K562 (cell line): ENCODE measurements around the gene ATP6V0E1. TPM values are rescaled to one million over a fixed set of nuclear protein-coding genes. Genes with fewer than 3 reads are reported as not detected.

ENCODE experiments used
- AFF1 ChIP-seq, 2 experiments: fragments of 450-650 bp; IDR thresholded peaks; 2 replicates each; pipeline ENCODE4 v1.6.1; 2018; ENCODE audit warnings: mild to moderate bottlenecking in 2 of 2, low read depth in 1 of 2; ENCODE audit not compliant: partially characterized antibody in 2 of 2
- ELK1 ChIP-seq: sonication (generic); formaldehyde crosslinking; IDR thresholded peaks from 2 replicates; pipeline ENCODE4 v1.8.1; 2022; ENCODE audit warnings: missing genetic modification reagents
- HES1 ChIP-seq: fragments of 450-650 bp; IDR thresholded peaks from 2 replicates; pipeline ENCODE4 v1.6.1; 2016; ENCODE audit warnings: low read depth, mild to moderate bottlenecking, moderate library complexity
- HNRNPH1 ChIP-seq: fragments of 200-400 bp; formaldehyde crosslinking; optimal IDR thresholded peaks from 2 replicates; pipeline ENCODE3; 2017; ENCODE audit warnings: low read depth, mild to moderate bottlenecking, low read length, moderate library complexity
- MXI1 ChIP-seq: IDR thresholded peaks from 2 replicates; pipeline ENCODE4 v1.6.1; 2011; ENCODE audit warnings: low read depth, mild to moderate bottlenecking, improper control_type of control experiment, low read length
- NR2C1 ChIP-seq, 2 experiments: fragments of 450-650 bp; IDR thresholded peaks; 2 replicates each; pipeline ENCODE4 v1.6.1; 2017; ENCODE audit warnings: mild to moderate bottlenecking in 2 of 2, antibody characterized with exemption in 1 of 2, inconsistent platforms in 1 of 2, missing compliant biosample characterization in 1 of 2, missing genetic modification characterization in 1 of 2
- PCBP2 ChIP-seq: fragments of 200-400 bp; formaldehyde crosslinking; IDR thresholded peaks from 2 replicates; pipeline ENCODE4 v1.6.1; 2018; ENCODE audit warnings: low read length, low read depth, mild to moderate bottlenecking, moderate library complexity; ENCODE audit not compliant: poor library complexity, severe bottlenecking
- SP1 ChIP-seq: sonication (generic); formaldehyde crosslinking; IDR thresholded peaks from 2 replicates; pipeline ENCODE4 v1.8.1; 2022; ENCODE audit warnings: mild to moderate bottlenecking, missing genetic modification reagents
- TEAD1 ChIP-seq, 2 experiments: fragments of 450-650 bp in 1 of 2; sonication (generic) in 1 of 2; formaldehyde crosslinking; IDR thresholded peaks; 2 replicates each; pipeline versions ENCODE4 v1.4.0 to v1.8.0; 2020 to 2022; ENCODE audit warnings: mild to moderate bottlenecking in 2 of 2, missing genetic modification reagents in 1 of 2
- YBX1 ChIP-seq: fragments of 450-650 bp; IDR thresholded peaks from 2 replicates; pipeline ENCODE4 v1.7.1; 2016; ENCODE audit warnings: mild to moderate bottlenecking
- ZEB2 ChIP-seq: fragments of 450-650 bp; IDR thresholded peaks from 2 replicates; pipeline ENCODE4 v1.6.1; 2016
- ZFP91 ChIP-seq: sonication (generic); formaldehyde crosslinking; IDR thresholded peaks from 2 replicates; pipeline ENCODE4 v1.8.0; 2022; ENCODE audit warnings: mild to moderate bottlenecking, missing genetic modification reagents
- ZNF175 ChIP-seq: fragments of 200-800 bp; sonication (Bioruptor generic); IDR thresholded peaks from 2 replicates; pipeline ENCODE4 v1.6.1; 2016; ENCODE audit warnings: low read depth, mild to moderate bottlenecking, missing genetic modification characterization, missing compliant biosample characterization
- ZNF23 ChIP-seq: fragments of 250-450 bp; sonication (Bioruptor Pico); IDR thresholded peaks from 2 replicates; pipeline ENCODE4 v1.4.0; 2020; ENCODE audit warnings: mild to moderate bottlenecking
- ZNF511 ChIP-seq: sonication (generic); formaldehyde crosslinking; IDR thresholded peaks from 2 replicates; pipeline ENCODE4 v1.8.0; 2022; ENCODE audit warnings: mild to moderate bottlenecking, missing genetic modification reagents
- ZNF696 ChIP-seq: fragments of 250-450 bp; sonication (Bioruptor Pico); conservative IDR thresholded peaks from 2 replicates; pipeline ENCODE4 v1.4.0; 2020; ENCODE audit warnings: mild to moderate bottlenecking, moderate library complexity
- ZNF830 ChIP-seq: fragments of 250-450 bp; sonication (Bioruptor Pico); IDR thresholded peaks from 2 replicates; pipeline ENCODE4 v1.5.0; 2021; ENCODE audit warnings: mild to moderate bottlenecking
- polyA plus RNA-seq, 8 experiments: library from polyadenylated mRNA; depleted of rRNA in 4 of 8; stranded (reverse) in 5 of 8; unstranded in 3 of 8; fragments of >200 nt; fragmentation: Nextera tagmentation in 2 of 8; fragmentation: Illumina TruSeq in 1 of 8; extraction: Ambion mirVana in 2 of 8; extraction: Trizol in 1 of 8; gene quantifications; 2 replicates each; pipeline versions ENCODE4 v1.2.1 to v1.2.3, GENCODE V29; 2011 to 2014; ENCODE audit warnings: inconsistent platforms in 1 of 8, missing spikeins in 1 of 8
- total RNA-seq, 7 experiments: library from RNA; depleted of rRNA in 6 of 7; stranded (reverse); fragments of >200 nt in 6 of 7; fragmentation: Illumina TruSeq in 2 of 7; extraction: Trizol in 2 of 7; gene quantifications; 2 replicates each; pipeline versions ENCODE4 v1.2.1 to v1.2.3, GENCODE V29; 2011 to 2021; ENCODE audit warnings: low replicate concordance in 1 of 7

Gene ATP6V0E1
- total and polyA plus RNA-seq, 9 of the 15 experiments (the other 6 are each of a cell fraction or from before 2014, with no cell fraction given), result 63.8 to 395 (median 112) TPM

GRCh38 chr5:172983542-172984243 is at the start of gene ATP6V0E1 (continued):
- TF ChIP-seq AFF1 (IDR thresholded peaks at IDR 0.05; ENCODE audit: low read depth in 1 of 2, partially characterized antibody in 2 of 2) (no peak), YBX1 (no peak), ZNF511 (no peak; the same call in 1 of the 2 replicates), ZNF23 (CRISPR knock-in tag) (no peak), PCBP2 (no peak), ZFP91 (no peak), TEAD1 (CRISPR knock-in tag; IDR thresholded peaks at IDR 0.05) (peak in 1 of 2 experiments; percentile 23; a peak in 1 of 4 replicates), NR2C1 (IDR thresholded peaks at IDR 0.05) (no peak), NR2C1 (tag; IDR thresholded peaks at IDR 0.05) (no peak), HNRNPH1 (no peak), MXI1 (0 out of 2 replicates have a peak, but pooled peaks have one; percentile 12), SP1 (CRISPR knock-in tag) (peak; percentile 86), ZNF696 (CRISPR knock-in tag) (no peak), ZEB2 (no peak), HES1 (no peak), ELK1 (CRISPR knock-in tag) (no peak), ZNF175 (no peak), ZNF830 (CRISPR knock-in tag) (no peak)
